Endothelial cell of umbilical vein (primary cell): ENCODE results near the gene PLEKHA8.

Experiments used
- CTCF ChIP-seq, 2 donors: IDR thresholded peaks; 1 replicate in 1 of 2; 2 replicates in 1 of 2; pipeline ENCODE4 v1.5.1; 2011; ENCODE audit warnings: low read length in 2 of 2, mild to moderate bottlenecking in 2 of 2, moderate library complexity in 2 of 2, control low read depth in 1 of 2, inconsistent platforms in 1 of 2, low read depth in 1 of 2; ENCODE audit not compliant: insufficient read depth in 1 of 2; ENCODE audit errors: extremely low read depth in 1 of 2
- EZH2 ChIP-seq: IDR thresholded peaks from 2 replicates; pipeline ENCODE4 v1.6.1; 2012; ENCODE audit warnings: borderline replicate concordance, low read depth, mild to moderate bottlenecking, moderate library complexity, low read length, inconsistent platforms; ENCODE audit not compliant: severe bottlenecking
- FOS ChIP-seq: IDR thresholded peaks from 2 replicates; pipeline ENCODE4 v1.6.1; 2011; ENCODE audit warnings: mild to moderate bottlenecking, low read length, moderate library complexity, borderline replicate concordance; ENCODE audit not compliant: insufficient read depth
- JUN ChIP-seq: IDR thresholded peaks from 2 replicates; pipeline ENCODE4 v1.6.1; 2011; ENCODE audit warnings: borderline replicate concordance, low read depth; ENCODE audit not compliant: insufficient read length, insufficient read depth
- MAX ChIP-seq: IDR thresholded peaks from 2 replicates; pipeline ENCODE4 v1.6.1; 2011; ENCODE audit not compliant: insufficient read depth, insufficient read length
- POLR2A ChIP-seq: IDR thresholded peaks from 2 replicates; pipeline ENCODE4 v1.6.1; 2012; ENCODE audit warnings: low read depth, mild to moderate bottlenecking, control low read depth, low read length
- POLR2AphosphoS5 ChIP-seq: IDR thresholded peaks from 2 replicates; pipeline ENCODE4 v1.6.1; 2012; ENCODE audit warnings: low read depth, mild to moderate bottlenecking, control low read depth, low read length, moderate library complexity; ENCODE audit not compliant: insufficient read depth

- TF ChIP-seq FOS: no peak
- TF ChIP-seq EZH2: no peak
- TF ChIP-seq POLR2A: no peak
- no peak for TF ChIP-seq CTCF (IDR thresholded peaks at IDR 0.05; ENCODE audit: extremely low read depth in 1 of 2, insufficient read depth in 1 of 2, low read depth in 1 of 2, low read length in 2 of 2)
- TF ChIP-seq MAX: no peak
- TF ChIP-seq POLR2AphosphoS5: no peak
- no peak for TF ChIP-seq JUN
Measured at GRCh38 chr7:30163231-30163894, 135.2 kb downstream of the PLEKHA8 start.
